ENCODE data around the gene PPP2R2C. TPM values are rescaled to one million over a fixed set of nuclear protein-coding genes. Genes with fewer than 3 reads are reported as not detected.

The PPP2R2C gene
- total and polyA plus RNA-seq, 12 donors = 0.14 to 10.6 (median 4.2) TPM

GRCh38 chr4:6326312-6327060 lies 145.9 kb downstream of the PPP2R2C start:
- Histone ChIP-seq H3K4me1 (peaks cover 0 to 23% (median 5%) of the 10 kb centered on the region in 9 donors), H3K4me3 (no peak overlapping the region), H3K27me3 (peaks cover 0 to 18% (median 9%) of the 10 kb centered on the region in 7 donors), H3K27ac (peak overlapping the region in 3 of 10 donors; percentile 76 to 84 (median 79)), H3K36me3 (no peaks in the 10 kb centered on the region), H3K9me3 (peaks cover 0 to 3% (median 0%) of the 10 kb centered on the region in 11 donors)
- no peak for DNase-seq
- ATAC-seq = no peak
- intact Hi-C loops (cut with DNase I) = loop anchor here in 9 of 10 donors (1.0 to 5.0 kb wide), 7 partner anchors 62 to 329 kb away; no protein-coding TSS in a partner anchor
- 92 to 93% methylated on average over 28 of the region's 28 CpGs for WGBS, 2 donors
- no peak for TF ChIP-seq CTCF (IDR thresholded peaks at IDR 0.05)

DNA sequence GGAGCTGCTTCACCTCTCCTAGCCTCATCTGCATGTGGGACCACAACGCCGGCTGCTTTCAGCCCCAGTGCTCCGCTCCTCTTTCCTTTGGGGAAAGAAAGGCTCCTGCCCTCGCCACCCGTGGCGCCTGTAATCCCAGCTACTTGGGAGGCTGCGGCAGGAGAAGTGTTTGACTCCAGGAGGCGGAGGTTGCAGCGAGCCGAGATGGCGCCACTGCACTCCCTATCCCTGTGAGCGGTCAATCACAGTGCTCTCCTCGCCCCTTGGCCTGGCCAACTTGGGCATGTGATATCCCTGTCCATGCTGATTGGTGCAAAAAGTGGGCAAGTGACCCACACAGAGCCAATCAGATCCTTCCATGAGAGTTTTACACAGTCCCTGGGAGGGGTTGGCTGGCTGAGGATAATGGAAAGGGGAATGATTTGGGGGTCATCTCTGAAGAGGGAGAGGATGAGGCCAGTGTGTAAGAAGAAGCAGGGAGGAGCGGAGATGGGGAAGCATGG lies 146.6 kb downstream of the PPP2R2C start:
- no peak for ATAC-seq
- H3K9me3 ChIP-seq = no peaks in the 10 kb centered on the region
- peak overlapping the region in 1 of 10 donors; percentile 3 for H3K4me3 ChIP-seq
- no peaks in the 10 kb centered on the region for H3K36me3 ChIP-seq
- no peak for DNase-seq
- H3K4me1 ChIP-seq = peaks cover 0 to 23% (median 5%) of the 10 kb centered on the region in 9 donors
- peak overlapping the region; percentile 40 to 84 (median 74) for H3K27ac ChIP-seq
- intact Hi-C loops (cut with DNase I) = loop anchor here in 6 of 10 donors (2.0 to 5.0 kb wide), 5 partner anchors 61 to 329 kb away; no protein-coding TSS in a partner anchor
- 79 to 87% methylated on average over 14 of the region's 14 CpGs for WGBS, 2 donors
- peaks cover 0 to 18% (median 9%) of the 10 kb centered on the region in 7 donors for H3K27me3 ChIP-seq
- no peak for TF ChIP-seq CTCF (IDR thresholded peaks at IDR 0.05)

DNA sequence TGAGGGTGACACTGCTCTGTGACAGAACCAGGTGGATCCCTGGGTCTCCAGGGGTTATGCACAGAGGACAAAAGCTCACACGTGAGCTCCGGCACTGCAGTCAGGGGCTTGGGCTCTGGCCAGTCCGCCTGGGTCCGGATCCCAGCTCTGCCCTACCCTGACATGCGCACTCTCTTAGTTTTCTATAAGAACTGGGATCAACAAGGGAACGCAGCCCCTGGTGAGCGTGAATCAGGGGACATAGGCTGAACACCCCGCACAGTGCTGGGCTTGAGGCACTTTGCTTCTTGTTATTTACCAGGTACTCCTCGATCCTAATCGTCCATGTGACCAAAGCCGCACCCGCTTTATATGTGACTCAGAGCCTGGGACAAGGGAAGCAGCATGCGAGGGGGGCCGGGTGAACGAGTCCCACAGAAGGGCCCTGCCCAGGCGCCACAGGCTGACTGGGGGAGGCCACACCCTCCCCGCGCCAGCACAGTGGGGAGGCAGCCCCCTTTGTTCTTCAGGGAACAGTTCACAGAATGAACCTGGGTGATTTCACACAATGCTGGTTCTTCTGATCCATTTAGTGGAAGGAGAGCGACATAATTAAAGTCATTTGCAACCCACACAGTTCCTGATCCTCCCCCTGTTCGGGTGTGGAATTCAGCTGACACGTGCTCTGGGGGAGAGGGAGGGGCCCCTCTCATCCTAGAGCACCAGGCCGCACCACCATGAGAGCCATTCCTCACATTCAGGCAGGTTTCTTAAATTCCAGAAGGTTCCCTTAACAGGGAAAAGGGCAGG lies 147.2 kb downstream of the PPP2R2C start:
- DNase-seq (peak; percentile 38 to 52), ATAC-seq (peak; percentile 72 to 87 (median 80))
- Histone ChIP-seq H3K9me3 (peaks cover 0 to 4% (median 0%) of the 10 kb centered on the region in 11 donors), H3K4me3 (peak overlapping the region in 4 of 10 donors; percentile 3 to 22 (median 12)), H3K4me1 (peaks cover 0 to 23% (median 5%) of the 10 kb centered on the region in 9 donors), H3K27ac (peak overlapping the region; percentile 40 to 84 (median 74)), H3K36me3 (no peaks in the 10 kb centered on the region), H3K27me3 (peaks cover 0 to 18% (median 9%) of the 10 kb centered on the region in 7 donors)
- 43 to 52% methylated on average over 22 of the region's 22 CpGs for WGBS, 2 donors
- intact Hi-C loops (cut with DNase I) = loop anchor here in 4 of 10 donors (5.0 kb wide), 3 partner anchors 63 to 328 kb away; no protein-coding TSS in a partner anchor
- no peak for TF ChIP-seq CTCF (IDR thresholded peaks at IDR 0.05)
